ENCODE data around the gene IGFBP6.

IGFBP6 gene

GRCh38 chr12:53055471-53056266, 41.8 kb upstream of the IGFBP6 start:
- Mint-ChIP-seq H3K27me3 (ENCODE audit: low read depth) (no peaks in the 10 kb centered on the region), H3K36me3 (ENCODE audit: low read depth) (no peaks in the 10 kb centered on the region), H3K4me1 (ENCODE audit: low read depth) (peaks cover 11% of the 10 kb centered on the region), H3K9me3 (no peaks in the 10 kb centered on the region), H3K27ac (no peak overlapping the region), H3K4me3 (peak overlapping the region; percentile 24)
- DNase-seq (ENCODE audit: low spot score) = no peak

GRCh38 chr12:53056296-53056695, 41.2 kb upstream of the IGFBP6 start:
- H3K4me3 Mint-ChIP-seq = no peak overlapping the region
- no peaks in the 10 kb centered on the region for H3K27me3 Mint-ChIP-seq (ENCODE audit: low read depth)
- H3K9me3 Mint-ChIP-seq = no peaks in the 10 kb centered on the region
- peaks cover 11% of the 10 kb centered on the region for H3K4me1 Mint-ChIP-seq (ENCODE audit: low read depth)
- no peak overlapping the region for H3K27ac Mint-ChIP-seq
- no peak for DNase-seq (ENCODE audit: low spot score)
- H3K36me3 Mint-ChIP-seq (ENCODE audit: low read depth) = no peaks in the 10 kb centered on the region

- Mint-ChIP-seq H3K4me3 (no peak overlapping the region), H3K4me1 (ENCODE audit: low read depth) (peaks cover 11% of the 10 kb centered on the region)
Observed at GRCh38 chr12:53056901-53057300, 40.6 kb upstream of the IGFBP6 start.

GRCh38 chr12:53057816-53058500, 39.5 kb upstream of the IGFBP6 start:
- no peaks in the 10 kb centered on the region for H3K9me3 Mint-ChIP-seq
- no peak overlapping the region for H3K27ac Mint-ChIP-seq
- DNase-seq (ENCODE audit: low spot score) = no peak
- H3K36me3 Mint-ChIP-seq (ENCODE audit: low read depth) = no peaks in the 10 kb centered on the region
- no peaks in the 10 kb centered on the region for H3K27me3 Mint-ChIP-seq (ENCODE audit: low read depth)
- H3K4me3 Mint-ChIP-seq = no peak overlapping the region
- peaks cover 11% of the 10 kb centered on the region for H3K4me1 Mint-ChIP-seq (ENCODE audit: low read depth)

More at GRCh38 chr12:53056901-53057300, 40.6 kb upstream of the IGFBP6 start:
- Mint-ChIP-seq H3K36me3 (ENCODE audit: low read depth) (no peaks in the 10 kb centered on the region), H3K27me3 (ENCODE audit: low read depth) (no peaks in the 10 kb centered on the region), H3K27ac (no peak overlapping the region), H3K9me3 (no peaks in the 10 kb centered on the region)
- no peak for DNase-seq (ENCODE audit: low spot score)

GRCh38 chr12:53058674-53059433, 38.6 kb upstream of the IGFBP6 start:
- H3K4me3 Mint-ChIP-seq = no peak overlapping the region
- DNase-seq (ENCODE audit: low spot score) = no peak
- peaks cover 6% of the 10 kb centered on the region for H3K4me1 Mint-ChIP-seq (ENCODE audit: low read depth)
- no peaks in the 10 kb centered on the region for H3K9me3 Mint-ChIP-seq
- no peaks in the 10 kb centered on the region for H3K36me3 Mint-ChIP-seq (ENCODE audit: low read depth)
- no peaks in the 10 kb centered on the region for H3K27me3 Mint-ChIP-seq (ENCODE audit: low read depth)
- no peak overlapping the region for H3K27ac Mint-ChIP-seq

GRCh38 chr12:53059434-53060063, 37.9 kb upstream of the IGFBP6 start:
- Mint-ChIP-seq H3K27ac (no peak overlapping the region), H3K4me1 (ENCODE audit: low read depth) (peaks cover 2% of the 10 kb centered on the region), H3K4me3 (no peak overlapping the region), H3K9me3 (no peaks in the 10 kb centered on the region), H3K27me3 (ENCODE audit: low read depth) (no peaks in the 10 kb centered on the region), H3K36me3 (ENCODE audit: low read depth) (peaks cover 2% of the 10 kb centered on the region)
- no peak for DNase-seq (ENCODE audit: low spot score)

- Mint-ChIP-seq H3K27me3 (ENCODE audit: low read depth) (no peaks in the 10 kb centered on the region), H3K36me3 (ENCODE audit: low read depth) (peaks cover 9% of the 10 kb centered on the region)
- no peak for DNase-seq (ENCODE audit: low spot score)
Observed at GRCh38 chr12:53060064-53060720, 37.3 kb upstream of the IGFBP6 start.

GRCh38 chr12:53060721-53061276, 36.7 kb upstream of the IGFBP6 start:
- DNase-seq (ENCODE audit: low spot score) = no peak
- Mint-ChIP-seq H3K27ac (no peak overlapping the region), H3K9me3 (no peaks in the 10 kb centered on the region), H3K4me3 (no peak overlapping the region), H3K4me1 (ENCODE audit: low read depth) (no peaks in the 10 kb centered on the region), H3K27me3 (ENCODE audit: low read depth) (no peaks in the 10 kb centered on the region), H3K36me3 (ENCODE audit: low read depth) (peaks cover 10% of the 10 kb centered on the region)

More at GRCh38 chr12:53060064-53060720, 37.3 kb upstream of the IGFBP6 start:
- Mint-ChIP-seq H3K27ac (no peak overlapping the region), H3K4me3 (no peak overlapping the region), H3K9me3 (no peaks in the 10 kb centered on the region), H3K4me1 (ENCODE audit: low read depth) (no peaks in the 10 kb centered on the region)

- no peak for DNase-seq (ENCODE audit: low spot score)
- no peak overlapping the region for H3K27ac Mint-ChIP-seq
- H3K27me3 Mint-ChIP-seq (ENCODE audit: low read depth) = no peaks in the 10 kb centered on the region
- peaks cover 13% of the 10 kb centered on the region for H3K36me3 Mint-ChIP-seq (ENCODE audit: low read depth)
- H3K9me3 Mint-ChIP-seq = no peaks in the 10 kb centered on the region
- H3K4me3 Mint-ChIP-seq = no peak overlapping the region
- peaks cover 2% of the 10 kb centered on the region for H3K4me1 Mint-ChIP-seq (ENCODE audit: low read depth)
Observed at GRCh38 chr12:53061404-53062010, 36.0 kb upstream of the IGFBP6 start.

- no peaks in the 10 kb centered on the region for H3K9me3 Mint-ChIP-seq
- H3K27ac Mint-ChIP-seq = no peak overlapping the region
- H3K36me3 Mint-ChIP-seq (ENCODE audit: low read depth) = peaks cover 16% of the 10 kb centered on the region
- no peak for DNase-seq (ENCODE audit: low spot score)
- no peaks in the 10 kb centered on the region for H3K27me3 Mint-ChIP-seq (ENCODE audit: low read depth)
- H3K4me1 Mint-ChIP-seq (ENCODE audit: low read depth) = peaks cover 2% of the 10 kb centered on the region
- H3K4me3 Mint-ChIP-seq = no peak overlapping the region
Observed at GRCh38 chr12:53062011-53062961, 35.2 kb upstream of the IGFBP6 start.

- Mint-ChIP-seq H3K36me3 (ENCODE audit: low read depth) (peaks cover 16% of the 10 kb centered on the region), H3K27me3 (ENCODE audit: low read depth) (no peaks in the 10 kb centered on the region), H3K27ac (no peak overlapping the region), H3K9me3 (no peaks in the 10 kb centered on the region), H3K4me3 (no peak overlapping the region), H3K4me1 (ENCODE audit: low read depth) (peaks cover 2% of the 10 kb centered on the region)
- DNase-seq (ENCODE audit: low spot score) = no peak
Observed at GRCh38 chr12:53062977-53063707, 34.3 kb upstream of the IGFBP6 start.
